GM19468 (cell line): Measurements from ENCODE around the gene MX2.
"Not testable (repeated sequence)": the region's sequence is repeated elsewhere in the genome, so short reads cannot be mapped to it uniquely, and the experiment has no call there.

ENCODE experiments used
- ATAC-seq: cut with Tn5 transposase; IDR thresholded peaks from one replicate; pipeline ENCODE4 v1.9.1; 2021; ENCODE audit warnings: mild to moderate bottlenecking, moderate library complexity, moderate number of reproducible peaks; ENCODE audit not compliant: unreplicated experiment; ENCODE audit errors: extremely low read depth

MX2 gene

DNA sequence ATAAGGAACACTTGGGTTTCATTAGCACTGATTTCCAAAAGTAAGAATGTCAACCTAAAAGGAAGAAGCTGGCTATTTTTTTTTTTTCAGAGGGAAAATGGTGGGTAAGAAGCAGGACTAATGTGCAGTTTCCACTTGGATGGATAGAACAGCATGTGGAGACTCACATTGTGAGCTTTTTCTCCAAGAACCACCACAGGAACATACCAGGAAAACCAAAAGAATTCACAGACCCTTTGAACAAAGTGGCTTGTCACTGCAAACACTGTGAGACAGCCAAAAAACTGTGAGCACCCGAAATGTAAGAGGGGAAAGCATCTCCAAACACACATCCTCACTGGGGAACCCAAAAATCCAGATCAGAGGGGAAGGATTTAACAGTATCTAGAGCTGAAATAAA lies 48.5 kb downstream of the MX2 start:
- ATAC-seq, result no peak

DNA sequence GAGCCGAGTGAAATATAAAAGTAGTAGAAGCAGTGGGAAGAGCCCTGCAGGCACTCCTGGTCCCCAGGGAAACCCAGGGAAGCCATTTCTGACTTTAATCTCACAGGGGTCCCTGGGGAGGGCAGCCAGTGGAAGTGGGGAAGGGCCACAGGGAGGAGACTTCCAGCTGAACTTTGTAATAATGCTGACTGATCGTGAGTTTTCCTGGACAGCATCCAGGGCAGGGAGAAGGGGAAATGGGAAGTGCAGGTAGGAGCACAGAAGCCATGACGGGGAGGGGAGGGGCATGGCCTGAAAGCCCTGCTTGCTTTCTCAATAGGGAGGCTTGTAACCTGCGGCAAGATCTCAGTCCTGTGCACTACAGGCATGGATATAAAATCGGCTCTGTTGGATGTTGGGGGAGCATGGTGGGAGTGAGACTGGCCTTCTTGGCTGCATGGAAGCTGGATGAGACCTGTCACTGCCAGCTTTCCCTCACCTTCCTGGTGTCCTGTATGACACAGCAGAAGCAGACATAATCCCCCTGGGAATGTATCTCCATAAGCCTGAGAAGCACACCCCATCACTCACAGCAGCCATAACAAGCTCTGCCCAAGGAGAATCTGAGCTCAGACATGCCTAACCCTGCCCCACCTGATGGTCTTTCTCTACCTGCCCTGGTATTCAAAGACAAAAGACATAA lies 49.1 kb downstream of the MX2 start:
- no peak for ATAC-seq

DNA sequence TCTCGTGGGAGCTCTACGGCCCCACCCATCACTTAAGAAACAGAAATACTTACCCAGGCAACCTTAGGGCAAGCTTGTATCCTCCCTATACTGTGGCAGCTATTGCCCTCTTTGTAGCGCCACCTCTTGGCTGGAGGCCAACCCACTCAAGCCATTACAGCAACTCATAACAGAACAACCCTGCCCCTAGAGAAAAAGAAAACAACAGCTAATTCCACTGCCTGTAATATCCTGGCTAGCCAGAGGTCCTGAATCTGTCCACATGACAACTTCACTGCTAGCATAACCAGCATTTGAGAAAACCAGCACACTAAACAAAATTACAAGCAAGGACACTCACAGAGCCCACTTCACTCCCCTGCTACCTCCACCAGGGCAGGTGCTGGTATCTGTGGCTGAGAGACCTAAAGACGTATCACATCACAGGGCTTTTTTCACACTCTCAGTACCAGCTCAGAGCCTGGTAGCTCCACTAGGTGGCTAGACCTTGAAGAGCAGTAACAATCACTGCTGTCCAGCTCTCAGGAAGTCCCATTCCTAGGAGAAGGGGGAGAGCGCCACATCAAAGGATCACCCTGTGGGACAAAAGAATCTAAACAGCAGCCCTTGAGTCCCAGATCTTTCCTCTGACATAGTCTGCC lies 49.7 kb downstream of the MX2 start:
- no peak for ATAC-seq

DNA sequence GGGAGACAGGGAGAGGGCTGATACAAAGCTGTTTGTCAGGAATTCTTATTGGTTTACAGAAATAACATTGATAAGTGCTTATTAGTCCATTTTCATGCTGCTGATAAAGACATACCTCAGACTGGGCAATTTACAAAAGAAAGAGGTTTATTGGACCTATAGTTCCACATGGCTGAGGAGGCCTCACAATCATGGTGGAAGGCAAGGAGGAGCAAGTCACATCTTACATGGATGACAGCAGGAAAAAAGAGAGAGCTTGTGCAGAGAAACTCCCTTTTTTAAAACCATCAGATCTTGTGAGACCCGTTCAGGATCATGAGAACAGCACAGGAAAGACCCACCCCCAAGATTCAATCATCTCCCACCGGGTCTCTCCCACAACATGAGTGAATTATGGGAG lies 55.7 kb downstream of the MX2 start:
- ATAC-seq, result not testable (repeated sequence)

GRCh38 chr21:41418393-41418792 lies 56.6 kb downstream of the MX2 start:
- ATAC-seq, result no peak

GRCh38 chr21:41418956-41419680 lies 57.3 kb downstream of the MX2 start:
- no peak for ATAC-seq

- ATAC-seq, result no peak
These were observed 58.4 kb downstream of the MX2 start for GRCh38 chr21:41419921-41420862.

- not testable (repeated sequence) for ATAC-seq
These were observed 59.2 kb downstream of the MX2 start for GRCh38 chr21:41420998-41421397.

DNA sequence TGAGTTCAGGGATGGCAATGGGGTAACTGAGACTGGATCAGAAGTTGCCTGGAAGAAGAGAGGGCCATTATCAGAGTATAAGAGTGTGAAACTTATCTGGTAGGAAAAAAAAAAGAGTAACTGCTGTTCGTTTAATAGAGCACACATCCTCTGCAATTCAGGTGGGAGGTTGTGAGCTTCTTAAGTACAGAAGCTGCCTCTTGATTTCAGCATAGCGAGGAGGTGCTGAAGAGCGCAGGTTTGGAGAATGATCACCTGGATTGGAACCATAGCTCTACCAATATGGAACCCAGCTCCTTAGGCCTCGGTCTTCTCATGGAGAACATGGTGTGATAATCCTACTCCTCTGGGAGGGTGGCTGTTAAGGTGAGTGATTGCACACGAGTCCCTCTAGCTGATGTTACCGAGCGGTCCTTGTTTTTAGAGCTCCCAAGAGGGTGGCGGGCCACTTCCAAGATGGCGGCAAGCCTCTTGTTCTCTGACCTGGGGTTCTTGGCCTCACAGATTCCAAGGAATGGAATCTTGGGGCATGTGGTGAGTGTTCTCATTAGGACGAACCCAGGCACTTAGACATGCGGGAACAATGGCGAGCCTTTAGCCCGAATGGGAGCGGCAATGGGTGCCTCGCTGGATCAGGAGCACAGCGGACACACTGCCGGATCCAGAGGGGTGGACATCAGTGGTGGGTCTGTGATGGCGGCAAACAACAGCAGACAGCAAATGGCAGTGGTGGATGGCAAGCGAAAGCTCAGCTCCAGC lies 60.9 kb downstream of the MX2 start:
- ATAC-seq, result no peak

DNA sequence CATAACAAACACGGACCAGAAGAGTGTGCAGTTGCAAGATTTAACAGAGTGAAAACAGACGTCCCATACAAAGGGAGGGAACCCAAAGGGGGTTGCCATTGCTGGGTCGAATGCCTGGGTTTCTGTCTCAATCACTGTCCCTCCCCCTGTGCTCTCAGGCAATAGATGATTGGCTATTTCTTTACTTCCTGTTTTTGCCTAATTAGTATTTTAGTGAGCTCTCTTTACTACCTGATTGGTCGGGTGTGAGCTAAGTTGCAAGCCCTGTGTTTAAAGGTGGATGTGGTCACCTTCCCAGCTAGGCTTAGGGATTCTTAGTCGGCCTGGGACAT lies 61.4 kb downstream of the MX2 start:
- ATAC-seq, result not testable (repeated sequence)

GRCh38 chr21:41425588-41425953 lies 63.7 kb downstream of the MX2 start:
- no peak for ATAC-seq

GRCh38 chr21:41425954-41426675 lies 64.3 kb downstream of the MX2 start, which contains the start of gene MX1:
MX1 (plus strand) TSS chr21:41426239; CDS start chr21:41432071, 5,832 bp downstream.
- ATAC-seq, result peak; percentile 83

- ATAC-seq, result no peak
These were observed 65.0 kb downstream of the MX2 start for GRCh38 chr21:41426676-41427404.

DNA sequence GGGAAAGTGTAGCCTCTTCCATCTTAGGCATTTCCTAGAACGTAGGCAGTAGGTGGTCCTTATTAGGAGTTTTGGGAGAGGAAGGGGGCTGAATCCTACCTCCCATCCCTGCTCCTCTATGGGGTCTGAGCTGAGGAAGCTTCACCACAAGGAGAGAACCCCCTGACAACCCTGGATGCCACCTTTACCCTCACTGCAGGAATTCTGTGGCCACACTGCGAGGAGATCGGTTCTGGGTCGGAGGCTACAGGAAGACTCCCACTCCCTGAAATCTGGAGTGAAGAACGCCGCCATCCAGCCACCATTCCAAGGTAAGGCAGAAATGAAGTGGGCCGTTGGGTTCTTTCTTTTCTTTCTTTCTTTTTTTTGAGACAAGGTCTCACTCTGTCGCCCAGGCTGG lies 65.7 kb downstream of the MX2 start:
- ATAC-seq, result no peak

DNA sequence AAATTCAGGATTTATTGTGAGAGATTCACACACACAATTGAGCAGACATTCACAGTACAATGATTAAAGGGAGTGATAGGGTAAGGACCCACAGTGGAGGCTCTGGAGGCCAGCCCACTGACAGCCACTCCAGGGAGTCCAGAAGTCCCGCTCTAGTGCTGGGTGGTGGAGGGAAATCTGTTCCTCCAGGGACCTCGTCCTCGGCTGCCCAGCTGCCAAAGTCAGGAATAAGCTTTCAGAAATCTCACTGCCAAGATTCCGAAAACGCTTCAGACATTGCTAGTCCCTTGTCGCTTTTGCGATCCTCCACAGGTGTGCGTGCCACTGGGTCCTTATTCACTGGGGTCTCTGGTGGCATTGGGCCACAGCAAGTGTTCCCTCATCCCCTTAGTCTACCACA lies 66.5 kb downstream of the MX2 start:
- no peak for ATAC-seq

DNA sequence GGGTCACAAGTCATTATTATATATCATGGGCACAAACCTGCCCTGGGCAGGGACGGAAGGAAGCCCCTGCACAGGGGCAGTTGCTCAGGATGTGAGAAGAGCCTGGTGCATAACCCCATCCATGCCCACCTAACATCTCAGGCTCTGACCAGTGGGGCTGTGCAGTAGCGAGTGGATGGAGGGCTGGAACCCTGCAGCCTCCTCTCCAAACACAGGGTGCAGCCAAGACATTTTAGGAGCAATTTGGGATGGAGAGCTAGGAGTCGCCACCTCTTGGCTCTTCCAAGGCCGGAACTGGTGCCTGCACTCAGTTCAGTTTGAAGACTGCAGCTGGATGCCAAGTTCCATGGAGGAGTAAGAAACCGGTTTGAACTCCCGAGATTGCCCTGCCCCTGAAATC lies 67.0 kb downstream of the MX2 start:
- ATAC-seq, result no peak

DNA sequence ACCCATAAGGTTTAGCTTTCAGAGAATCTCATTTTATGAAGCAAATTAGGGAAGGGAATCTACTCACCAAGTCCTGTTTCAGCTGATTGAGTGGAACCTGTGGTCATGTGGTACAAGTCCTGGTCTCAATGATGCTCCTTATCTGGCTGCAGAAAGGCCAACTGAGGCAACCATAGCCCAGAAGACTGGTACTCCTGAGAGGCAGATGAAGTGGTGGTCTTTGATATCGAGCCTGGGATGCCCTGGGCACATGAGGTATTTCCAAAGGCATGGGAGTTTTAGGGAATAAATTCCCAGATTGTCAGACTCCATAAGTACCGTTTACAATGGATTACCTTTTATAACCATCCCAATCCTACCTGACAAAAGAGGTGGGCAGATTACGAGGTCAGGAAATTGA lies 67.5 kb downstream of the MX2 start:
- no peak for ATAC-seq

DNA sequence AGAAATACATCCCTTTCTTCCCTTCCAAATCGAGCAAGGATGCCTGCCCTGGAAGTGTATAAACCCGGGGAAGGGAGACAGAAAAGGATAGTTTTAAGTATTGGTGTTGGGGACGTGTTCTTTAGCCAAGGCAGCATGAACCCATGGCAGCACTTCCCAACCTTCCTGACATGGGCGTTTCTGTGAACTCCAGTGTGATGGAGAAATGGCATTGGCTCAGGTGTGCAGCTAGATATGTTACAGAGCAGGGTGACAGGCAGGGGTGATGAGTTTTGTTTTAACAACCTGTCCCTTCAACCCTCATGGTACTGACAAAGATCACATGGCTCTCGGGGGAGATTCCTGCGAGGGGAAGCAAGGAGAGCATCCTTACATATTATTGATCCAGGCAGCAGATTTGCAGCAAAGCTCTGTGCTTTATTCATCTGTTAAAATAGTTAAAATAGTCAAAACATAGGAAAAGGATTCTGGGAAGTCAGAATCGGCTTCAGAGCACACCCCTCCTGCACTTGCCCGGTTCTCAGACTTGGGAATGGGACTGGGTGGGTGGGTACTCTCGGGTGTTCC lies 68.2 kb downstream of the MX2 start:
- no peak for ATAC-seq
